Activated CD8-positive, alpha-beta memory T cell treated with anti-CD3 and anti-CD28 coated beads, Interleukin-2, amount 50 U/mL, for 1 hour (primary cell): ENCODE data around the gene BICRA.
"Not testable (repeated sequence)": the region's sequence is repeated elsewhere in the genome, so short reads cannot be mapped to it uniquely, and the experiment has no call there.

Source experiments
- DNase-seq: peaks from one replicate; pipeline ENCODE4 v3.0.0-alpha.2; 2020; ENCODE audit errors: extremely low read depth

BICRA gene

DNA sequence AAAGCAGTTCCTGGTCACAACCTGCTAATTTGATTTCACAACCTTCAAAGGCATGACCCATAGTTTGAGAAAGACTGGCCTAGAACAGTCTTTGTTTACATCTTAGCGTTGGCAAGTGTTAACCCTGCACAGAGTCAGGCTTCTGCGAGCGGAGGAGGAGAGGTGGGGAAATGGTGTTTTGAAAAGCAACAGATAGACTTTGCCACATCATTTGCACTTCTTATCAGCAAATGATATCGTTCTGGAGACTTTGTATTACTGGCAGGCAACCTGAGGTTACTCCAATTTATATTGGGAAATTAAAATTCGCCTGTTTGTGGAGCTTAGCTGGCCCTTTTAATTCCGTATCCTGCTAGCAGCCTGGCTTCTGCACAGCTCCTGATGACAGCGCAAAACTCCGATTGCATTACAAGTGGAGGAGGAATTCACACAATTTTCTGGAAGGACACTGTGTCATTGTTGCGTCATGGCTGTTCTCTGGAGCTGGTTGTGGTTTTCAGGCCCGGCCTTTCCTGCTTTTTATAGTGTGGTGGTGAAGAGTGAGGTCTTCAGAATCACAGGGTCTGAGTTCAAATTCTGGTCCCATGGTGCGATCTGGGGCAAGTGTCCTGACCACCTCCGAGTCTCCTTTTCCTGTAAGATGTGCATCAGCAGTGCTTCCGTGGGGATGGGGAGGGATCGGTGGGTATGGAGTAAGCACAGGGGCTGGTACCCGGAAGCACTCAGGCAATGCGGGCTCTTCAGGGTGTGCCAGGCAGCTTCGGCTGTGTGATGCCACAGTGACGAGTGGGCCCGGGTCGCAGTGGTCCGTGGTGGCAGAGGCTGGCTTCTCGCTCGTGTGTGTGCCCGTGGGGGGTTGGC, 55.2 kb downstream of the BICRA start:
- DNase-seq = no peak

DNA sequence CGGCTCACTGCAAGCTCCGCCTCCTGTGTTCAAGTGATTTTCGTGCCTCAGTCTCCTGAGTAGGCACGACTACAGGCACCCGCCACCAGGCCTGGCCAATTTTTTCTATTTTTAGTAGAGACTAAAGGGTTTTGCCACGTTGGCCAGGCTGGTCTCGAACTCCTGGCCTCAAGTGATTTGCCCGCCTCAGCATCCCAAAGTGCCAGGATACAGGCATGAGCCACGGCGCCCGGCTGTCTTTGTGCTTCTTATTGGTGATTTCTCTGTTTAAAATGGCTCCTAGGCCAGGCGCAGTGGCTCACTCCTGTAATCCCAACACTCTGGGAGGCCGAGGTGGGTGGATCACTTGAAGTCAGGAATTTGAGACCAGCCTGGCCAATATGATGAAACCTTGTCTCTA, 59.6 kb downstream of the BICRA start:
- DNase-seq = not testable (repeated sequence)

DNA sequence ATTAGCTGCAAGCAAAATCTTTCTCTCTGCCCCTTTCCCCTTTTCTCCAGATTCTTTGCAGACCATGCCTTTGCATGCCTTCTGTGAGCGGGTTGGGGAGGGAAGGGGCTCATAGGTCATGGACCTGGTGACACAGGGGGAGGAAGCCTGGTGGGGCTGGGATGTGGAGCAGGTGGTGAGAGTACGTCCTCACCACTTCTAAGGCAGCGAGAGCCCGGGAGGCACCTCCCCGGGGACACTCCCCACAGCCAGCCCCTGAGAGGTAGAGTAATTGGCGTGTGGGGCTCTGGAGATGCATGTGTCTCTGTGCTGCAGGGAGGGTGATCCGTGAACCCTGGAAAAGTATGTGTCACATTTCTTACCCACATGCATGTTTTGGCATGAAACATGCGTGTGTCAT, 61.8 kb downstream of the BICRA start:
- no peak for DNase-seq

DNA sequence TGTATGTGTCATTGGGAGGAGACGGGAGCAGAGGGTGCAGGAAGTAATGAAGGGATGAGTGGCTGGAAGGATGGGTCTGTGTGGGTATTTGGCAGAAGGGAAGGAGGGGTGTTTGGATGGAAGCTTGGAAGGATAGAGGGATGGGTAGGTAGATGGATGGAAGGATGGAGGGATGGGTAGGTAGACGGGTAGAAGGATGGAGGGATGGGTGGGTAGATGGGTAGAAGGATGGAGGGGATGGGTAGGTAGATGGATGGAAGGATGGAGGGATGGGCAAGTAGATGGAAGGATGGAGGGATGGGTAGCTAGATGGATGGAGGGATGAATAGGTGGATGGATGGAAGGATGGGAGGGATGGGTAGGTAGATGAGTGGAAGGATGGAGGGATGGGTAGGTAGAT, 62.6 kb downstream of the BICRA start:
- no peak for DNase-seq

DNA sequence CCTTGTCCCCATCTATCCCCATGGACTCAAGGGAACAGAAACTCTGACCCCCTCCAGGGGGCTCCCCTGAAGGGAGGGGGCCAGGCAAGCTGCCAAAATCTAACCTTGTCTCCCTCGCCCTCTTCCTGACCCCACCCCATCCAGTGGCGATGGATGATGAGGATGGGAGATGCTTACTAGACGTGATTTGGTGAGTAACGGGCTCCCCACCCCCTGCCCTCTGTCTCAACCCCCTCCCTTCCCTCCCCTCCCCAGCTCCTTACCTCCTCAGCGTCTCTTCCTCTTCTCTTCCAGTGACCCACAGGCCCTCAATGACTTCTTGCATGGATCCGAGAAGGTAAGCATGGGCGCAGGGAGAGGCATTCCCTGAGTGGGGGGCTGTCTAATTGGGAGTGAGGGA, 64.5 kb downstream of the BICRA start:
- no peak for DNase-seq

DNA sequence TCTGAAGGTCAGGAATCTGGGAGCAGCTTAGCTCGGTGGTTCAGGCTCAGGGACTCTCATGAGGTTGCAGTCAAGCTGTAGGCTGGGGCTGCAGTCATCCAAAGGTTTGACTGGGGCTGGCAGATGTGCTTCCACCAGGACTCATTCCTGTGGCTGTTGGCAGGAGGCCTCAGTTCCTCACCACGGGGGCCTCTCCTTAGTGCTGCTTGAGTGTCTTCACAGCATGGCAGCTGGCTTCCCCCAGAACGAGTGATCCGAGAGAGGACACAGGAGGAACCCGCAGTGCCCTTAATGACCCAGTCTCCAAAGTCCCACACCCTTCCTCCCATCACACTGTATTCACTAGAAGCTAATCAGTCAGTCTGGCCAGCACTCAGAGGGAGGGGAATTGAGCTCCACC, 65.6 kb downstream of the BICRA start:
- no peak for DNase-seq

DNA sequence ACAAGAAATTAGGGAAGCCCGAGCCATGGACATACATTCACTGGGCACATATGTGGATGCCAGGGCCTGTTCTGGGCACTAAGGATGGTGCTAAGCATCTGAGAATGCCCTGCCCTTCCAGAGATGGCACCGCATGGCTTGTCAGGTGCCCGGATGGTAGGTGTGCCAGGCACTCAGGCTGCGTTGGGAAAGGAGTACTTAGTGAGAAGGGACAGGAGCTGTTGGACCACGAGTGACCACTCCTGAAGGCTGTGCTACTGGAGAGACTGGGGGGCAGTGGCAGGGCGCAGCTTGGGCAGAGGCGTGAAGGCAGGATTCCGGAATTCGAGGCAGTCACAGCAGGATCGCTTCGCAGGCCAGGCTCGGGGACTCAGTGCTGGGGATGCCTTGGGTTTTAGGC, 66.3 kb downstream of the BICRA start:
- no peak for DNase-seq

DNA sequence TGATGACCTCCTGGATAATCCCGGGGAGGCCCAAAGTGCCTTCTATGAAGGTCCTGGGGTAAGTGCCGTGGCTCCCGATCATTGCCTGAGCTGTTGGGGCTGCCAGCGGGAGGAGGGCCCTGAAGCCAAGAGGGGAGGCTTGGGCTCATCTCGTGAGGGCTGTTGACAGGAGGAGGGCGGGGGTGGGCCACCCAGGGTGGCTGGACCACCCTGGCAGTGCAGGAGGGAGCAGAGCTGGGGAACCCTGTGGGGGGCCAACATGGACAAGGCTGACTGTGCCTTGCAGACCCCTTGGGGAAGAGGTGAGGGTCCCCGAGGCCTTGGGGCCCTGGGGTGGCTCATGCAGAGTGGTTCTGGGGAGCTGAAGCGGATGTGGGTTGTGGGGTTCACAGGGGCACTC, 66.9 kb downstream of the BICRA start:
- DNase-seq = no peak

DNA sequence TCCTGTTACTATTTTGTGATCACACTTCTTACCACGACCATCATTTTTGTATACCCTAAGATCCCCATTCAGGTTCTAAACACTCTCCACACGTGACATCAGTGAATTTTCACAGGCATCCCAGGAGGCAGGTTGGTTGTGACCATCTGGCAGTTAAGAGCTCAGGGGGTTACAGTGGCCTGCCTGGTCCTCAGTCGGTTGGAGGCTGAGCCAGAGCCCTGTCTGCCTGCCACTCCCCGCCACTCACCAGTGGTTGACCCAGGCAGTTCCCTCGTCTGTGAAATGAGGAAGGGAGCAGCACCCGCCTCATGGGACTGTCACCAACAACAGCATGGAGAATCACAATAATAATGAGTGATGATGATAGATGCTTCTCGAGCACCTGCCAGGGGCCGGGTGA, 67.9 kb downstream of the BICRA start:
- no peak for DNase-seq

DNA sequence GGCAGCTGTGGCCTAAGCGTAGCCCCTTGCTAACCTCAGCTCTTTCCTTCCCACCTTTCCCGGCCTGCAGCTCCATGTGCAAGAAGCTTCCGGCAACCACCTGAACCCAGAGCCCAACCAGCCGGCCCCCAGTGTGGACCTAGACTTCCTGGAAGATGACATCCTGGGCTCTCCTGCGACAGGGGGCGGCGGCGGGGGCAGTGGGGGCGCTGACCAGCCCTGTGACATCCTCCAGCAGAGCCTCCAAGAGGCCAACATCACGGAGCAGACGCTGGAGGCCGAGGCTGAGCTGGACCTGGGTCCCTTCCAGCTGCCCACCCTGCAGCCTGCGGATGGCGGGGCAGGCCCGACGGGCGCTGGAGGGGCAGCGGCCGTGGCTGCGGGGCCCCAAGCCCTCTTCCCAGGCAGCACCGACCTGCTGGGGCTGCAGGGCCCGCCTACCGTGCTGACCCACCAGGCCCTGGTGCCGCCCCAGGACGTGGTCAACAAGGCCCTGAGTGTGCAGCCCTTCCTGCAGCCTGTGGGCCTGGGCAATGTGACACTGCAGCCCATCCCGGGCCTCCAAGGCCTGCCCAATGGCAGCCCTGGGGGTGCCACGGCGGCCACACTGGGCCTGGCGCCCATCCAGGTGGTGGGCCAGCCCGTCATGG, 70.4 kb downstream of the BICRA start:
- no peak for DNase-seq

DNA sequence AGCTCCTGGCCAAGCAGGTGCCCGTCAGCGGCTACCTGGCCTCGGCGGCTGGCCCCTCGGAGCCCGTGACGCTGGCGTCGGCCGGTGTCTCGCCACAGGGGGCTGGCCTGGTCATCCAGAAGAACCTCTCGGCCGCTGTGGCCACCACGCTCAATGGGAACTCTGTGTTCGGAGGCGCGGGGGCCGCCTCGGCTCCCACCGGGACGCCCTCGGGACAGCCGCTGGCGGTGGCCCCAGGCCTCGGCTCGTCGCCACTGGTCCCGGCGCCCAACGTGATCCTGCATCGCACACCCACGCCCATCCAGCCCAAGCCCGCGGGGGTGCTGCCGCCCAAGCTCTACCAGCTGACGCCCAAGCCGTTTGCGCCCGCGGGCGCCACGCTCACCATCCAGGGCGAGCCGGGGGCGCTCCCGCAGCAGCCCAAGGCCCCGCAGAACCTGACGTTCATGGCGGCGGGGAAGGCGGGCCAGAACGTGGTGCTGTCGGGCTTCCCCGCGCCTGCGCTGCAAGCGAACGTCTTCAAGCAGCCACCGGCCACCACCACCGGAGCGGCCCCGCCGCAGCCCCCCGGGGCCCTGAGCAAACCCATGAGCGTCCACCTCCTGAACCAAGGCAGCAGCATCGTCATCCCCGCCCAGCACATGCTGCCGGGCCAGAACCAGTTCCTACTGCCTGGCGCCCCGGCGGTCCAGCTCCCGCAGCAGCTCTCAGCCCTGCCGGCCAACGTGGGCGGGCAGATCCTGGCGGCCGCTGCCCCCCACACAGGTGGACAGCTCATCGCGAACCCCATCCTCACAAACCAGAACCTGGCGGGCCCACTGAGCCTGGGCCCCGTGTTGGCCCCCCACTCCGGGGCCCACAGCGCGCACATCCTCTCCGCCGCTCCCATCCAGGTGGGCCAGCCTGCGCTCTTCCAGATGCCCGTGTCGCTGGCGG, 71.3 kb downstream of the BICRA start:
- DNase-seq = no peak

DNA sequence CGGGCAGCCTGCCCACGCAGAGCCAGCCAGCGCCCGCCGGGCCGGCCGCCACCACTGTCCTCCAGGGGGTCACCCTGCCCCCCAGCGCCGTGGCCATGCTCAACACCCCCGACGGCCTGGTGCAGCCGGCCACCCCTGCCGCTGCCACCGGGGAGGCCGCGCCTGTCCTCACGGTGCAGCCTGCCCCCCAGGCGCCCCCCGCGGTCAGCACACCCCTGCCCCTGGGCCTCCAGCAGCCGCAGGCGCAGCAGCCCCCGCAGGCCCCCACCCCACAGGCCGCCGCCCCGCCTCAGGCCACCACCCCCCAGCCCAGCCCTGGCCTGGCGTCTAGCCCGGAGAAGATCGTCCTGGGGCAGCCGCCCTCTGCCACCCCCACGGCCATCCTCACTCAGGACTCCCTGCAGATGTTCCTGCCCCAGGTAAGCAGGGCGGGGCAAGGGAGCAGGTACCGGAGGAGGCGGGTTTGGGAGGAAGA, 72.0 kb downstream of the BICRA start:
- no peak for DNase-seq

DNA sequence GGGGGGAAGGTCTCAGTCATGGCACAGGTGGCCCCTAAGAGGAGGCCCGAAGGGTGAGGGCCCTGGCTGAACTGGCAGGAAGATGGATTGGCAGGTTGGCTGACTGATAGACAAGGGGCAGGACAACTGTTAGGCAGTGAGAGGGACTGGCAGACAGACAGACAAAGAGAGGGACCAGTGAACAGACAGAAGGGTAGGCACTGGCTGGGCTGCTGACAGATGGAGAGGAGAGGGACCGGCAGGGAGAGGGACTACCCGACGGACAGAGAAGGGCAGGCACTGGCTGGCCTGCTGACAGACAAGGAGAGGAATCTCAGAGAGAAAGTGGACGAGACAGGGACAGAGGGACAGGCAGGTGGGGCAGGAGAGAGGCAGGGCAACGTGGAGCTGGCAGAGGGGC, 72.5 kb downstream of the BICRA start:
- DNase-seq = no peak

DNA sequence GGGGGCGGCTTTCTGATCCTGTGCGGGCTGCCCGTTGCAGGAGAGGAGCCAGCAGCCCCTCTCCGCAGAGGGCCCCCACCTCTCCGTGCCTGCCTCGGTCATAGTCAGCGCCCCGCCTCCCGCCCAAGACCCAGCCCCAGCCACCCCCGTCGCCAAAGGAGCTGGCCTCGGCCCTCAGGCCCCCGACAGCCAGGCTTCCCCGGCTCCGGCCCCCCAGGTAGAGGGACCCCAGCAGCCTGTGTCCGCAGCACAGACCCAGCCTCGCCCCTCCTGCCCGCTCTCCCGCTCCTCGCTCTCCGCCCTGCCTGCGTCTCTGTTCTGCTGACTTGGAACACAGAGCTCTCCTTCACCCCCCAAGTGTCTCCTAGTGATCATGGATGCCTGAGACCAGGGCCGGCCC, 73.0 kb downstream of the BICRA start:
- DNase-seq = no peak

DNA sequence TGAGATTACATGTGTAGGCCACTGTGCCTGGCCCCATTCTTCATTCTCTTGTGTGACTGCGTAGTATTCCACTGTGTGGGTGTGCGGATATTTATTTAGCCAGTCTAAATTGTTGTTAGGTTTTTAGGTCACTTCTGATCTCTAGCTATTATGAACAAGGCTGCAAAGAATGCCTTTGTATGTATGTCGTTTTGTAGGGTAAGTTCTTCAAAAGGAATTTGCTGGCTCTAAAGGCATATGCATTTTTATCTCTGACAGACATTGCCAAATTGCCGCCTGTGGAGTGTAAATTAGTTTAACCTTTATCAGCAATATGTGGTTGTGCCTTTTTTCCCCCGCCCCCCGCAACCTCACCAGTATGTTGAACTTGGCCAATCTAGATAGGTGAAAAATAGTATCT, 74.0 kb downstream of the BICRA start:
- no peak for DNase-seq

DNA sequence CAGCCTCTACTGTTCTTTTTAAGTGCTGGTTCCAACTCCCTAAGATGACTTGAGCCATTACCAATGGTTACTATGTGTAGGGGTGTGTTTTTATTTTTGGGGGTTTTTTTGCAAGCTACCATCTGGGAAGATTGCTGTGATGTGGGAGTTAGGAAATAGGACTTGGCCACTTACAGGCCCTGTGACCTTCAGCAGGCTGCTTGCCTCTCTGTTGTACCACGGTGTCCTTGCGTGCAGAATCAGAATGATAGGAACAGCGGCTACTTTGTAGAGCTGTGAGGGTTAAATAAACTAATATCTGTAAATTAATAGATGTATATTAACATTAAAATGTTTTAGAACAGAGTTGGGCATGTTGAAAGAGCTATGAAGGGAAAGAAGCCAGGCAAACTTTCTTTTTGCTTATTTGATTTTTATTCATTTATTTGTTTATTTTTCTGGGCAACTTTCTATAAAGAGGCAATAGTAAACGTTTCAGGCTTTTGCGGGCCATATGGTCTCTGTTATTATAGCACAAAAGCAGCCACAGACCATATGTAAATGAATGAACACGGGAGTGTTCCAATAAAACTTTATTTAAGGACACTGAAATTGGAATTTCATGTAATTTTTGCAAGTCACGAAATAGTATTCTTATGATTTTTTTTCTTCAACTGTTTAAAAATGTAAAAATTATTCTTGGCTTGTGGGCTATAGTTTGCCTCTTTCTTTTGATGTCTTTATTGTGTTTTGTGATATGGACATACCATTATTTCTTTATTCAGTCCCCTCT, 77.9 kb downstream of the BICRA start:
- DNase-seq = no peak

DNA sequence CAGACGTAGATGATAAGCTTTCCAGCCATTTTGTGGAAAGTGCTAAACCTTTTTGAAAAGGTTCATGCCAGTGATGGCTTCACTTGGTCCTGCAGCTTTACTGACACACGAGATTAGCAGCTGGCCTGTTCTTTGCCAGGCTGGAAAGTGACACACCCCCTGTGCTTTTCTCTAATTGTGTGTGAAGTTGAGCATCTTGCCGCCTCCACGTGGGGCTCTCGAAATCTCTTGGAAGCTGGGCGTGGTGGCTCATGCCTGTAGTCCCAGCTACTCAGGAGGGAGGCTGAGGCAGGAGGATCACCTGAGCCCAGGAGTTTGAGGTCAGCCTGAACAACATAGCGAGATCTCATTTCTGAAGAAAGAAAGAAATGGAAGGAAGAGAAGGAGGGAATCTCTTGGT, 79.0 kb downstream of the BICRA start:
- no peak for DNase-seq

DNA sequence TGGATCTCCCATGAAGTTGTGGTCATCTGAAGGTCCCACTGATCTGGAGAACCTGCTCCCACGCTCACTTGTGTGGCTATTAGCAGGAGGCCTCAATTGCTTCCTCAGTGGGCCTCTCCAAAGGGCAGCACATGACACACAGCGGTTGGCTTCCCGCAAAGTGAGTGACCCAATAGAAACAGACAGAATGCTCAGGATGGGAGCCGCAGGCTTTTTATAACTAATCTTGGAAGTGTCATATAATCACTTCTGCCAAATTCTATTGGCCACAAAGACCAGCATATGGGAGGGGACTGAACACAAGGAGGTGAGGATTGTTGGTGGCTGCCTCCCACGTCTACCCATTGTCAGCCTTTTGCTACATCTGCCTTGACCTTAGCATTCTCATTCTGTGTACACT, 82.2 kb downstream of the BICRA start:
- no peak for DNase-seq

DNA sequence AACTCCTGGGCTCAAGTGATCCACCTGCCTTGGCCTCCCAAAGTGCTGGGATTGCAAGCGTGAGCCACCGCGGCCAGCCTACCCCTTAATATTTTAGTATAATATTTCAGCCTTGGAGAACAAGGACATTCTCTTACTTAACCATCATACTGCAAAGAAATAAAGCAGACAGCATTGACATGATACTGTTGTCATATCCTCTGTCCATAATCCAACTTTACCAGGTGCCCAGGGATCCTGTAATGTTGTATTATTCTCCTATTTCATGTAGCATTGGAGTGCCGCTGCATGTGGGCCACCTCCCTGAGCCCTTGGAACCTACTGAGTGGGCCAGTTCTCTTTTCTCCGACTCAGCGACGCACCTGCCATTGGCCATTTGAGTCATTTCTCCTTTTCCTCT, 82.8 kb downstream of the BICRA start:
- DNase-seq = no peak

DNA sequence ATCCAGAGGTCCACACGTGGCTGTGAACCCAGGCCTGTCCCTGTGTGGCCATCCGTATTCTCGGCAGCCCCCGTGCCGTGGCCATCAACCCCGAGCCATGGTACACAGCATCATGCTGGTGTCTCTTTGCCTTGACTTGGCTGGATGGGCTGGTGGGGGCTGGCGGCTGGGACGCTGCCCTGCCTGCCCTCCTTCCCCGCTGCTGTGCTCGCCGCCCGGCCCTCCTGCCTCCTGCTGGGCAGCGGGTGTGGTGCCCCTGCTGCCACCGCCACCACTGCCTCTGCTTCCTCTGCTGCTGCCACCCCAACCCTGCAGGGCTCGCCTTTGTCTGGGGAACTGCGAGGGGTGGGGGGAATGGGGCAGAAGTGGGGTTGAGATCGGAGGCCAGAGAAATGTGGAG, 84.6 kb downstream of the BICRA start:
- no peak for DNase-seq

DNA sequence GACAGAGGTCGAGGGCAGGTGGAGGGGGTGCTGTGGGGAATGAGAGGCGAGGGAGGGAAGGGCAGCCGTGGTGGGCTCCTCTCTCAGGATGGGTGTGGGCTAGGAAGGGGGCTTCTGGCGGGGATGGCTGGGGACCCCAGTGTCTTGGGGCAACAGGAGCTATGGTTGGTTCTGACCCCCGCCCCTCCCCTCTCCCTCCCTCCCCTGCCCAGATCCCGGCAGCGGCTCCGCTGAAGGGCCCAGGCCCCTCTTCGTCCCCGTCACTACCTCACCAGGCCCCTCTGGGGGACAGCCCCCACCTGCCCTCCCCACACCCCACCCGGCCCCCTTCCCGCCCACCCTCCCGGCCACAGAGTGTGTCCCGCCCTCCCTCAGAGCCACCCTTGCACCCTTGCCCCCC, 85.0 kb downstream of the BICRA start:
- DNase-seq = no peak
